Transverse colon (tissue), 4 donors: Measurements from ENCODE around the gene VEGFA. TPM values are rescaled to one million over a fixed set of nuclear protein-coding genes. Genes with fewer than 3 reads are reported as not detected.

Experiments
- DNase-seq: peaks from one replicate; pipeline ENCODE4 v3.0.0-alpha.2; 2019
- H3K27ac ChIP-seq, 4 donors: fragments of 200-600 bp; sonication (generic); 2 replicates each; pipeline ENCODE4 v1.5.1; 2016 to 2018; ENCODE audit warnings: inconsistent platforms in 4 of 4
- H3K27me3 ChIP-seq: fragments of 200-600 bp; sonication (generic); 2 replicates; pipeline ENCODE4 v1.5.1; 2017; ENCODE audit warnings: inconsistent platforms
- H3K36me3 ChIP-seq, 4 donors: fragments of 200-600 bp; sonication (generic); 2 replicates each; pipeline ENCODE4 v1.5.1; 2017 to 2019; ENCODE audit warnings: inconsistent platforms in 4 of 4
- H3K4me1 ChIP-seq, 4 donors: fragments of 200-600 bp; sonication (generic); 2 replicates each; pipeline ENCODE4 v1.5.1; 2017 to 2020; ENCODE audit warnings: inconsistent platforms in 4 of 4
- H3K4me3 ChIP-seq, 4 donors: fragments of 200-600 bp; sonication (generic); 1 replicate in 1 of 4; 2 replicates in 3 of 4; pipeline versions ENCODE4 v1.5.1 to v1.6.1; 2017 to 2019; ENCODE audit warnings: inconsistent platforms in 4 of 4
- H3K9me3 ChIP-seq, 2 donors: fragments of 200-600 bp; sonication (generic); 2 replicates each; pipeline ENCODE4 v1.5.1; 2017 to 2019; ENCODE audit warnings: inconsistent platforms in 2 of 2
- EP300 ChIP-seq: sonication (generic); formaldehyde crosslinking; IDR thresholded peaks from one replicate; pipeline ENCODE4 v1.6.1; 2017; ENCODE audit warnings: antibody characterized with exemption, low read depth
- POLR2A ChIP-seq: fragments of 450-650 bp; IDR thresholded peaks from one replicate; pipeline ENCODE4 v1.6.1; 2016; ENCODE audit warnings: antibody characterized with exemption, mild to moderate bottlenecking, moderate library complexity
- POLR2AphosphoS5 ChIP-seq, 3 donors: sonication (generic); formaldehyde crosslinking; IDR thresholded peaks; one replicate each; pipeline ENCODE4 v1.6.1; 2016; ENCODE audit warnings: antibody characterized with exemption in 3 of 3
- WGBS, 2 donors: methylation state at CpG; one replicate each; pipeline ENCODE4 v1.1.5; 2018; ENCODE audit warnings: low coverage in 1 of 2; 5-methylcytosine and 5-hydroxymethylcytosine counted together
- in situ Hi-C, 4 donors: fragments of 200-750 bp; cut with MboI; loops; one replicate each; pipeline versions ENCODE4 v1.15.0 to v1.15.1; 2017; ENCODE audit warnings: low sequenced_read_pairs in 3 of 4, low pct_ligation_motif_present in 1 of 4, low pct_unique_long_range_greater_than_20kb in 1 of 4
- intact Hi-C: fragments of 100-400 bp; cut with DNase I; formaldehyde crosslinking; loops from one replicate; pipeline ENCODE4 v1.15.1; 2023; ENCODE audit warnings: low total_unique reads
- total RNA-seq, 4 donors: library from RNA; depleted of rRNA; stranded (reverse); fragments of >200 nt; gene quantifications; one replicate each; pipeline ENCODE4 v1.1.0, GENCODE V29; 2016
- TF ChIP-seq, protein P1 (sequence below), 5 experiments: fragments of 200-600 bp in 3 of 5; fragments of 450-650 bp in 2 of 5; sonication (generic) in 3 of 5; IDR thresholded peaks; 1 replicate in 2 of 5; 2 replicates in 3 of 5; pipeline ENCODE4 v1.5.1; 2016 to 2017; ENCODE audit warnings: antibody characterized with exemption in 5 of 5, inconsistent platforms in 3 of 5, mild to moderate bottlenecking in 2 of 5, moderate library complexity in 1 of 5

Gene VEGFA
- total RNA-seq, 4 donors from 2014 or later = 131 to 608 (median 203) TPM

DNA sequence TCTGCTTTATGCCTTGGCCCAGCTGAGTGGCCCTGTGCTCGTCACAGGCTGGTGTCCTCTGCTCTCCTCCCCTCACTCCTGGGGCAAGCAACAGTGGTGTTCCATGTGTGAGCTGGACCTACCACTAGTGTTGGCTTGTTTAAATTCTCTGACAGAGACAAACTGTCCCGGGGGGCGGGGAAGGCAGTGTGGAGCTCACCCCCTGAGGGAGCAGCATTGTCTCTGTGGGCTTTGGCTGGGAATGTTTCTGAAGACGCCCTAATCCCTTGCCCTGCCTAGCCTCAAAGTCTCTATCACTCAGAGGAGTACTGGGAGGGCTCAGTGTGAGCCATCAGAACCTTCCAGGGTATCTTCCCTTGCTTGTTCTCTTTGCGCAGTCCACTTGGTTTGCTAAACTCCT lies 5.2 kb upstream of the VEGFA start:
- H3K9me3 ChIP-seq = no peaks in the 10 kb centered on the region
- TF ChIP-seq POLR2A (no peak), EP300 (no peak), POLR2AphosphoS5 (IDR thresholded peaks at IDR 0.05) (no peak)
- no peaks in the 10 kb centered on the region for H3K36me3 ChIP-seq
- 85% methylated on average over 5 of the region's 5 CpGs; no CpG with 5 or more reads in 1 of the 2 donors for WGBS, 2 donors
- no peak overlapping the region for H3K4me3 ChIP-seq
- no peak for DNase-seq
- no peaks in the 10 kb centered on the region for H3K27me3 ChIP-seq
- in situ Hi-C loops = loop anchor here (5.0 to 25.0 kb wide), 6 partner anchors 100 to 320 kb away; no protein-coding TSS in a partner anchor
- intact Hi-C loops = loop anchor here (5.0 kb wide), 1 partner anchor 388 kb away; no protein-coding TSS in a partner anchor
- peaks cover 0 to 38% (median 26%) of the 10 kb centered on the region in 4 donors for H3K4me1 ChIP-seq
- H3K27ac ChIP-seq = no peak overlapping the region

- Histone ChIP-seq H3K27ac (peak overlapping the region in 3 of 4 donors; percentile 30 to 96 (median 43)), H3K36me3 (no peaks in the 10 kb centered on the region), H3K27me3 (no peaks in the 10 kb centered on the region), H3K4me1 (peaks cover 0 to 38% (median 26%) of the 10 kb centered on the region in 4 donors), H3K4me3 (no peak overlapping the region), H3K9me3 (no peaks in the 10 kb centered on the region)
- no peak for DNase-seq
- in situ Hi-C loops = loop anchor here (5.0 to 25.0 kb wide), 6 partner anchors 101 to 319 kb away; no protein-coding TSS in a partner anchor
- intact Hi-C loops = loop anchor here (5.0 kb wide), 1 partner anchor 386 kb away; no protein-coding TSS in a partner anchor
- no peak for TF ChIP-seq POLR2AphosphoS5 (IDR thresholded peaks at IDR 0.05)
- TF ChIP-seq, protein P1, sequence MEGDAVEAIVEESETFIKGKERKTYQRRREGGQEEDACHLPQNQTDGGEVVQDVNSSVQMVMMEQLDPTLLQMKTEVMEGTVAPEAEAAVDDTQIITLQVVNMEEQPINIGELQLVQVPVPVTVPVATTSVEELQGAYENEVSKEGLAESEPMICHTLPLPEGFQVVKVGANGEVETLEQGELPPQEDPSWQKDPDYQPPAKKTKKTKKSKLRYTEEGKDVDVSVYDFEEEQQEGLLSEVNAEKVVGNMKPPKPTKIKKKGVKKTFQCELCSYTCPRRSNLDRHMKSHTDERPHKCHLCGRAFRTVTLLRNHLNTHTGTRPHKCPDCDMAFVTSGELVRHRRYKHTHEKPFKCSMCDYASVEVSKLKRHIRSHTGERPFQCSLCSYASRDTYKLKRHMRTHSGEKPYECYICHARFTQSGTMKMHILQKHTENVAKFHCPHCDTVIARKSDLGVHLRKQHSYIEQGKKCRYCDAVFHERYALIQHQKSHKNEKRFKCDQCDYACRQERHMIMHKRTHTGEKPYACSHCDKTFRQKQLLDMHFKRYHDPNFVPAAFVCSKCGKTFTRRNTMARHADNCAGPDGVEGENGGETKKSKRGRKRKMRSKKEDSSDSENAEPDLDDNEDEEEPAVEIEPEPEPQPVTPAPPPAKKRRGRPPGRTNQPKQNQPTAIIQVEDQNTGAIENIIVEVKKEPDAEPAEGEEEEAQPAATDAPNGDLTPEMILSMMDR (IDR thresholded peaks at IDR 0.05) = no peak
- TF ChIP-seq EP300 = no peak
- no peak for TF ChIP-seq POLR2A
Observed at GRCh38 chr6:43765776-43766499, 4.1 kb upstream of the VEGFA start.

- in situ Hi-C loops (loop anchor here (5.0 to 25.0 kb wide), 6 partner anchors 102 to 318 kb away; no protein-coding TSS in a partner anchor), intact Hi-C loops (loop anchor here (5.0 kb wide), 1 partner anchor 386 kb away; no protein-coding TSS in a partner anchor)
- TF ChIP-seq, protein P1 (IDR thresholded peaks at IDR 0.05) = no peak
- TF ChIP-seq POLR2AphosphoS5 (IDR thresholded peaks at IDR 0.05) (no peak), POLR2A (no peak), EP300 (no peak)
- no peak overlapping the region for H3K4me3 ChIP-seq
- no peaks in the 10 kb centered on the region for H3K36me3 ChIP-seq
- H3K27me3 ChIP-seq = no peaks in the 10 kb centered on the region
- DNase-seq = no peak
- H3K27ac ChIP-seq = peak overlapping the region; percentile 30 to 96 (median 57)
- no peaks in the 10 kb centered on the region for H3K9me3 ChIP-seq
- 61% methylated on average over 1 of the region's 1 CpG; no CpG with 5 or more reads in 1 of the 2 donors for WGBS, 2 donors
- H3K4me1 ChIP-seq = peaks cover 0 to 38% (median 26%) of the 10 kb centered on the region in 4 donors
Observed at GRCh38 chr6:43766500-43766853, 3.5 kb upstream of the VEGFA start.

- no peaks in the 10 kb centered on the region for H3K27me3 ChIP-seq
- H3K9me3 ChIP-seq = no peaks in the 10 kb centered on the region
- H3K27ac ChIP-seq = peak overlapping the region; percentile 48 to 96 (median 64)
- in situ Hi-C loops = loop anchor here (5.0 to 25.0 kb wide), 6 partner anchors 102 to 318 kb away; no protein-coding TSS in a partner anchor
- peak; percentile 66 for DNase-seq
- H3K4me3 ChIP-seq = no peak overlapping the region
- TF ChIP-seq POLR2A = peak; percentile 16
- TF ChIP-seq, protein P1 (IDR thresholded peaks at IDR 0.05) = no peak
- peaks cover 0 to 39% (median 28%) of the 10 kb centered on the region in 4 donors for H3K4me1 ChIP-seq
- 54% methylated on average over 10 of the region's 10 CpGs; no CpG with 5 or more reads in 1 of the 2 donors for WGBS, 2 donors
- intact Hi-C loops = loop anchor here (5.0 kb wide), 1 partner anchor 385 kb away; no protein-coding TSS in a partner anchor
- no peaks in the 10 kb centered on the region for H3K36me3 ChIP-seq
Observed at GRCh38 chr6:43766964-43767461, 3.0 kb upstream of the VEGFA start.
